Measurements from ENCODE around the gene SCP2.
"Not testable (repeated sequence)": the region's sequence is repeated elsewhere in the genome, so short reads cannot be mapped to it uniquely, and the experiment has no call there.

The SCP2 gene

GRCh38 chr1:52963101-52963500 is 36.0 kb downstream of the SCP2 start:
- TF ChIP-seq CTCF (IDR thresholded peaks at IDR 0.05; ENCODE audit: low read depth, low read length, missing control alignments), result no peak
- Histone ChIP-seq H3K36me3 (replicated peaks) (no peaks in the 10 kb centered on the region), H3K27ac (no peak overlapping the region), H3K27me3 (replicated peaks) (no peaks in the 10 kb centered on the region), H3K4me3 (ENCODE audit: low read depth, low read length) (no peak overlapping the region)
- DNase-seq, result no peak
- in situ Hi-C loops (cut with HindIII; ENCODE audit: low pct_ligation_motif_present, low sequenced_read_pairs), result no loop called here

DNA sequence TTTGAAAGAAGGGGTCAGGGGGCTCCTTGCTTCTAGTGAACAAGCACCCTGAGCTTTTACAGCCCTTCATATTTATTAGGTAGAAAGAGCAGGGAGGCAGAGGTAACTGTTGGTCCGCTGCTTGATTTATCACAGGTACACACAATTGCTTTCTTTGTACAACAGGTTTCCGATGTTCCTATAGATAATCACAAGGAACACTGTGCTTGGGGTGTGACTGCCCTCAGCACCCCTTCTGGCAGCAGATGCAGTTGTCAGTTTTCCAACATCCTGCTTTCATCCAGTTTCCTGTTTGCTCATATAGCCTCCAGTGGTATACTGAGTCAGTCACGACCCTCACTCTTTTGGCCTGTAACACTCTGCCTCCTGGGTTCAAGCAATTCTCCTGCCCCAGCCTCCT is 40.6 kb downstream of the SCP2 start:
- Histone ChIP-seq H3K4me3 (ENCODE audit: low read depth, low read length) (no peak overlapping the region), H3K27ac (no peak overlapping the region), H3K27me3 (replicated peaks) (no peaks in the 10 kb centered on the region), H3K36me3 (replicated peaks) (no peaks in the 10 kb centered on the region)
- no peak for DNase-seq
- TF ChIP-seq CTCF (IDR thresholded peaks at IDR 0.05; ENCODE audit: low read depth, low read length, missing control alignments), result no peak
- in situ Hi-C loops (cut with HindIII; ENCODE audit: low pct_ligation_motif_present, low sequenced_read_pairs), result no loop called here

- in situ Hi-C loops (cut with HindIII; ENCODE audit: low pct_ligation_motif_present, low sequenced_read_pairs); H3K27ac ChIP-seq; H3K36me3 ChIP-seq (replicated peaks); H3K27me3 ChIP-seq (replicated peaks); DNase-seq; H3K4me3 ChIP-seq (ENCODE audit: low read depth, low read length): not testable (repeated sequence)
Observed at GRCh38 chr1:52969234-52969633, 42.2 kb downstream of the SCP2 start.

- Histone ChIP-seq H3K36me3 (replicated peaks) (no peaks in the 10 kb centered on the region), H3K4me3 (ENCODE audit: low read depth, low read length) (no peak overlapping the region), H3K27ac (no peak overlapping the region), H3K27me3 (replicated peaks) (no peaks in the 10 kb centered on the region)
- TF ChIP-seq CTCF (IDR thresholded peaks at IDR 0.05; ENCODE audit: low read depth, low read length, missing control alignments), result peak; percentile 24
- DNase-seq, result no peak
- in situ Hi-C loops (cut with HindIII; ENCODE audit: low pct_ligation_motif_present, low sequenced_read_pairs), result no loop called here
Observed at GRCh38 chr1:52970149-52970548, 43.1 kb downstream of the SCP2 start.

DNA sequence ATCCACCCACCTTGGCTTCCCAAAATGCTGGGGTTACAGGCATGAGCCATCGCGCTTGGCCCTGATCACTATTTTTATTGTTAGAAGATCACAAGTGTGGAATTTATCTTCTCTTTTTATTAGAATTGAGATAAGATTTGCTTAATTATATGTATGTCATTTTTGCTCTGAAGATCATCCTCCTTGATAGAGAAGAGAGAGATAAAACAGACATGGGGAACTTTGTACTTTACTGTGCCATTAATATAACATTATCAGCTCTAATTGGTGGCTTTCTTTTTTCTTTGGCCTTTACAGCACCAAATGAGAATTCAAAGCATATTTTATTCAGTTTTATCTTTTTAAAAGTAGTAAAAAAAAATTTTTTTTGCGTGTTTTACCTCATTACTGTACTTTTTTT is 46.8 kb downstream of the SCP2 start:
- H3K4me3 ChIP-seq (ENCODE audit: low read depth, low read length), result no peak overlapping the region
- H3K27me3 ChIP-seq (replicated peaks), result no peaks in the 10 kb centered on the region
- TF ChIP-seq CTCF (IDR thresholded peaks at IDR 0.05; ENCODE audit: low read depth, low read length, missing control alignments), result no peak
- in situ Hi-C loops (cut with HindIII; ENCODE audit: low pct_ligation_motif_present, low sequenced_read_pairs), result no loop called here
- no peak for DNase-seq
- H3K36me3 ChIP-seq (replicated peaks), result no peaks in the 10 kb centered on the region
- H3K27ac ChIP-seq, result no peak overlapping the region

DNA sequence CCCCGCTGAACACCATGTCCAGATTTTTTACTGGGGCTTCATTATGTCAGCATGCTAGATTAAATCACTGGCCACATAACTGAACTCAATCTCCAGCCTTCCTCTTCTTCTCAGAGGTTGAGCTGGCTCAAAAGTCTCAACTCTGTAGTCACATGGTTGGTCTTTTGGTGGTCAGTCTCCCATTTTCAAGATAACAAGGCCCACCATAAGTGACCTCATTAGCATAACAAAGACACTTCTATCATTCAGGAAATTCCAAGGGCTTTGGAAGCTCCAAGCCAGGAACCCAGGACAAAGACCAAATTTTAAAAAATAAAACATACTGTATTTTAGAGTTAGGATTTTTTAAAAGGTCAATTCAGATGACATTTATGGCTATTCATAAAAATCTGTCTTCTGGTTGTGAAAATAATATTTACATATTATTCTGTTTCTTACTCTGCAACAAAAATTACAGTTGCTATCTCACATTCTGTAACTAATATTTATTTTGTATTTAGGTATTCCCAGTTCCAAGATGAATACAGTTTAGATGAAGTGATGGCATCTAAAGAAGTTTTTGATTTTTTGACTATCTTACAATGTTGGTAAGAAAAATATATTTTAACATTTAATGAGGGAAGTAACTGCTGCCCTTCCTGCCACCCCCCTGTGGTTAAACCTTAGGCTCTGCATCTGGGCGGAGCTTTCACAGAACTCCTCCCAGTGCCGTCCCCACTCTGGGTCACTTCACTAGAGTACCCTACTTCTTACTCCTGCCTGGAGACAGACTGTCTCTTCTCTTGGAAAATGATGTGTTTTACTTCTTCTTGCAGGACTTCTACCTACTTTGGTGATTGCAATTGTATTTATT is 49.3 kb downstream of the SCP2 start:
- Histone ChIP-seq H3K27me3 (replicated peaks) (no peaks in the 10 kb centered on the region), H3K36me3 (replicated peaks) (no peaks in the 10 kb centered on the region), H3K4me3 (ENCODE audit: low read depth, low read length) (no peak overlapping the region), H3K27ac (no peak overlapping the region)
- DNase-seq, result no peak
- no peak for TF ChIP-seq CTCF (IDR thresholded peaks at IDR 0.05; ENCODE audit: low read depth, low read length, missing control alignments)
- in situ Hi-C loops (cut with HindIII; ENCODE audit: low pct_ligation_motif_present, low sequenced_read_pairs), result no loop called here

Data from brain microvascular endothelial cell (primary cell).